CD4-positive, alpha-beta T cell treated with Interferon gamma for 1 hour (primary cell): ENCODE results near the gene SFI1.
"Not testable (repeated sequence)": the region's sequence is repeated elsewhere in the genome, so short reads cannot be mapped to it uniquely, and the experiment has no call there.

ENCODE experiments used
- DNase-seq: peaks from one replicate; pipeline ENCODE4 v3.0.0-alpha.2; 2020

SFI1 gene

GRCh38 chr22:31496007-31496734 lies at the start of gene SFI1:
Gene SFI1, plus strand, starts transcription at chr22:31496536. Its CDS starts 11,749 bp downstream, at chr22:31508285.
- DNase-seq, result peak; percentile 93

GRCh38 chr22:31446767-31447166 lies 49.6 kb upstream of the SFI1 start:
- no peak for DNase-seq

- DNase-seq, result no peak
These were observed 49.0 kb upstream of the SFI1 start for GRCh38 chr22:31447337-31447736.

GRCh38 chr22:31448382-31448781 lies 48.0 kb upstream of the SFI1 start:
- no peak for DNase-seq

GRCh38 chr22:31449506-31449905 lies 46.8 kb upstream of the SFI1 start:
- no peak for DNase-seq

- DNase-seq, result no peak
These were observed 44.4 kb upstream of the SFI1 start for GRCh38 chr22:31451709-31452571.

- DNase-seq, result no peak
These were observed 34.6 kb upstream of the SFI1 start for GRCh38 chr22:31461699-31462098.

GRCh38 chr22:31465307-31465706 lies 31.0 kb upstream of the SFI1 start:
- no peak for DNase-seq

- no peak for DNase-seq
These were observed 21.6 kb upstream of the SFI1 start for GRCh38 chr22:31474743-31475142.

GRCh38 chr22:31475800-31476199 lies 20.5 kb upstream of the SFI1 start:
- no peak for DNase-seq

GRCh38 chr22:31477329-31477728 lies 19.0 kb upstream of the SFI1 start:
- no peak for DNase-seq

- DNase-seq, result no peak
These were observed 15.2 kb upstream of the SFI1 start for GRCh38 chr22:31481129-31481528.

- DNase-seq, result not testable (repeated sequence)
These were observed 13.9 kb upstream of the SFI1 start for GRCh38 chr22:31482470-31482869.

- DNase-seq, result not testable (repeated sequence)
These were observed 10.0 kb upstream of the SFI1 start for GRCh38 chr22:31486369-31486768.

GRCh38 chr22:31486951-31487350 lies 9.4 kb upstream of the SFI1 start:
- DNase-seq, result no peak

GRCh38 chr22:31488346-31488883 lies 7.9 kb upstream of the SFI1 start:
- DNase-seq, result no peak

- DNase-seq, result peak; percentile 7
These were observed 7.2 kb upstream of the SFI1 start for GRCh38 chr22:31488988-31489617.

- DNase-seq, result peak; percentile 85
These were observed 6.5 kb upstream of the SFI1 start, which contains the start of gene EIF4ENIF1 for GRCh38 chr22:31489632-31490495. Gene EIF4ENIF1, minus strand, starts transcription at chr22:31489842. Its CDS starts 1,124 bp downstream, at chr22:31488718.

- peak; percentile 83 for DNase-seq
These were observed 5.8 kb upstream of the SFI1 start for GRCh38 chr22:31490496-31490925.

- DNase-seq, result no peak
These were observed 4.9 kb upstream of the SFI1 start for GRCh38 chr22:31491218-31491962.

- no peak for DNase-seq
These were observed 4.2 kb upstream of the SFI1 start for GRCh38 chr22:31492151-31492550.
